ENCODE measurements around the gene NDUFA7. TPM values are rescaled to one million over a fixed set of nuclear protein-coding genes. Genes with fewer than 3 reads are reported as not detected.

The NDUFA7 gene
- total and polyA plus RNA-seq, 5 donors: 64.4 to 268 (median 80.4) TPM

Other genes with a start within 250 kb of the NDUFA7 start
- not detected for gene FBN3, start 171.8 kb downstream of the NDUFA7 start, total RNA-seq
- gene FBN3, start 171.8 kb downstream of the NDUFA7 start, polyA plus RNA-seq: not detected
- 10 to 100 TPM; 16.1 to 20.9 (median 18.5) TPM for gene CERS4, start 112.0 kb downstream of the NDUFA7 start, total RNA-seq
- gene CERS4, start 112.0 kb downstream of the NDUFA7 start, polyA plus RNA-seq: 10.2 TPM
- gene CD320, start 13.0 kb downstream of the NDUFA7 start, total RNA-seq: 10 to 100 TPM; 28.9 to 37.4 (median 32.6) TPM
- 44.0 TPM for gene CD320, start 13.0 kb downstream of the NDUFA7 start, polyA plus RNA-seq
- 1,000 to 10,000 TPM in 2 of 4 donors, 100 to 1,000 TPM in 2; 887 to 1,230 (median 1,019) TPM for gene RPS28, start 121 bp upstream of the NDUFA7 start, total RNA-seq
- 621 TPM for gene RPS28, start 121 bp upstream of the NDUFA7 start, polyA plus RNA-seq
- gene KANK3, start 21.9 kb upstream of the NDUFA7 start, total RNA-seq: 10 to 100 TPM; 10.1 to 14.0 (median 13.2) TPM
- gene KANK3, start 21.9 kb upstream of the NDUFA7 start, polyA plus RNA-seq: 12.5 TPM
- 10 to 100 TPM in 1 of 4 donors, 1 to 10 TPM in 3; 5.9 to 89.3 (median 7.8) TPM for gene ANGPTL4, start 42.8 kb upstream of the NDUFA7 start, total RNA-seq
- gene ANGPTL4, start 42.8 kb upstream of the NDUFA7 start, polyA plus RNA-seq: 24.1 TPM
- 100 to 1,000 TPM; 145 to 201 (median 158) TPM for gene RAB11B, start 69.0 kb upstream of the NDUFA7 start, total RNA-seq
- 157 TPM for gene RAB11B, start 69.0 kb upstream of the NDUFA7 start, polyA plus RNA-seq
- 100 to 1,000 TPM in 3 of 4 donors, 10 to 100 TPM in 1; 94.2 to 106 (median 104) TPM for gene MARCHF2, start 91.9 kb upstream of the NDUFA7 start, total RNA-seq
- gene MARCHF2, start 91.9 kb upstream of the NDUFA7 start, polyA plus RNA-seq: 107 TPM
- gene HNRNPM, start 123.6 kb upstream of the NDUFA7 start, total RNA-seq: 100 to 1,000 TPM; 106 to 128 (median 120) TPM
- gene HNRNPM, start 123.6 kb upstream of the NDUFA7 start, polyA plus RNA-seq: 67.9 TPM
- gene PRAM1, start 181.3 kb upstream of the NDUFA7 start, total RNA-seq: 1 to 10 TPM in 2 of 4 donors, under 1 TPM in 2; 0.31 to 3.1 (median 0.99) TPM
- 0.61 TPM for gene PRAM1, start 181.3 kb upstream of the NDUFA7 start, polyA plus RNA-seq
- 10 to 100 TPM; 13.4 to 16.4 (median 16.1) TPM for gene ZNF414, start 192.8 kb upstream of the NDUFA7 start, total RNA-seq
- 19.3 TPM for gene ZNF414, start 192.8 kb upstream of the NDUFA7 start, polyA plus RNA-seq

Data from right cardiac atrium (tissue), 5 donors.